ENCODE measurements around the gene DNAH3.

Gene DNAH3

GRCh38 chr16:20884240-20884556 lies 266.4 kb downstream of the DNAH3 start:
- TF ChIP-seq GABPA (IDR thresholded peaks at IDR 0.05; ENCODE audit: low read depth) (no peak), POLR2AphosphoS5 (IDR thresholded peaks at IDR 0.05; ENCODE audit: low read depth) (no peak), SPI1 (IDR thresholded peaks at IDR 0.05; ENCODE audit: borderline replicate concordance, low read depth) (no peak), CTCF (IDR thresholded peaks at IDR 0.05; ENCODE audit: insufficient read depth, low read length) (no peak)
- TF ChIP-seq, protein P1, sequence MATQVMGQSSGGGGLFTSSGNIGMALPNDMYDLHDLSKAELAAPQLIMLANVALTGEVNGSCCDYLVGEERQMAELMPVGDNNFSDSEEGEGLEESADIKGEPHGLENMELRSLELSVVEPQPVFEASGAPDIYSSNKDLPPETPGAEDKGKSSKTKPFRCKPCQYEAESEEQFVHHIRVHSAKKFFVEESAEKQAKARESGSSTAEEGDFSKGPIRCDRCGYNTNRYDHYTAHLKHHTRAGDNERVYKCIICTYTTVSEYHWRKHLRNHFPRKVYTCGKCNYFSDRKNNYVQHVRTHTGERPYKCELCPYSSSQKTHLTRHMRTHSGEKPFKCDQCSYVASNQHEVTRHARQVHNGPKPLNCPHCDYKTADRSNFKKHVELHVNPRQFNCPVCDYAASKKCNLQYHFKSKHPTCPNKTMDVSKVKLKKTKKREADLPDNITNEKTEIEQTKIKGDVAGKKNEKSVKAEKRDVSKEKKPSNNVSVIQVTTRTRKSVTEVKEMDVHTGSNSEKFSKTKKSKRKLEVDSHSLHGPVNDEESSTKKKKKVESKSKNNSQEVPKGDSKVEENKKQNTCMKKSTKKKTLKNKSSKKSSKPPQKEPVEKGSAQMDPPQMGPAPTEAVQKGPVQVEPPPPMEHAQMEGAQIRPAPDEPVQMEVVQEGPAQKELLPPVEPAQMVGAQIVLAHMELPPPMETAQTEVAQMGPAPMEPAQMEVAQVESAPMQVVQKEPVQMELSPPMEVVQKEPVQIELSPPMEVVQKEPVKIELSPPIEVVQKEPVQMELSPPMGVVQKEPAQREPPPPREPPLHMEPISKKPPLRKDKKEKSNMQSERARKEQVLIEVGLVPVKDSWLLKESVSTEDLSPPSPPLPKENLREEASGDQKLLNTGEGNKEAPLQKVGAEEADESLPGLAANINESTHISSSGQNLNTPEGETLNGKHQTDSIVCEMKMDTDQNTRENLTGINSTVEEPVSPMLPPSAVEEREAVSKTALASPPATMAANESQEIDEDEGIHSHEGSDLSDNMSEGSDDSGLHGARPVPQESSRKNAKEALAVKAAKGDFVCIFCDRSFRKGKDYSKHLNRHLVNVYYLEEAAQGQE (IDR thresholded peaks at IDR 0.05; ENCODE audit: insufficient replicate concordance, low read depth): no peak
- no peaks in the 10 kb centered on the region for H3K27me3 ChIP-seq (ENCODE audit: insufficient read depth, poor library complexity, severe bottlenecking)
- peak overlapping the region; percentile 12; the same call in 1 of the 2 replicates for H3K27ac ChIP-seq (replicated peaks)
- no peak overlapping the region for H3K4me3 ChIP-seq (replicated peaks; ENCODE audit: insufficient read depth, low read length)
- peak in 1 of 2 experiments; percentile 70 for DNase-seq (ENCODE audit: low read depth in 1 of 2, low spot score in 1 of 2)

DNA sequence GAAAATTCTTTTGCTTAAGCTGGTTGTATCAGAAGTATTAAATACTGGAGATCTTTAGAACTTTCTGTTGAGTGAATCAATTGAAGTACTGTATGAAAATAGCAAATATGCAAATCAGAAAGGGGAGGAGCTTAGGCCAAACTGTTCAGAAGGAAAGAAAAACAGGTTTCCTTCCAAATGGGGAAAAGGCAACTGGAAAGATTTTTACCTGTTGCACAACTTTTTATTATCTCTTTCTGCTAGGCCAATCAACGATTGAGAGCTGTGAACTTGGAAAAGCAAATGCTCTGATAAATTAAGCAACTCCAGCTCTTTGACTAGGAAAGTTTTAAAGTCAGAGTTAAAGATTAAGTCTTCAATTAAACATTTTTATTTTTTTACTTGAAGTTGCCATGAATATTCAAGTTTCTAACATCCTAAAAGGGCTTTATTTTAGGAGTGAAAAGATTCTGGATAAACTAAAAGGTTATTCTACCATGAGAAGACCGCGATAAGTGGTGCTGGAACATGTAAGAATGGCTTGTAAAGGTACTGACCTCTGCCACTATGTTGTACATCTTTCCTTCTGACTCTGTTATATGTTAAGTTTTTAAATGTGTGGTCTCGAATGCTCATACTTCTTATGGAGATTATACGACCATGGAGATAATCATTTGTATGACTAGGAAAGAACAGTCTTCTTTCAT lies 266.9 kb downstream of the DNAH3 start:
- Histone ChIP-seq H3K27ac (replicated peaks) (peak overlapping the region; percentile 12; the same call in 1 of the 2 replicates), H3K27me3 (ENCODE audit: insufficient read depth, poor library complexity, severe bottlenecking) (no peaks in the 10 kb centered on the region), H3K4me3 (replicated peaks; ENCODE audit: insufficient read depth, low read length) (no peak overlapping the region)
- TF ChIP-seq GABPA (IDR thresholded peaks at IDR 0.05; ENCODE audit: low read depth) (no peak), POLR2AphosphoS5 (IDR thresholded peaks at IDR 0.05; ENCODE audit: low read depth) (no peak), SPI1 (IDR thresholded peaks at IDR 0.05; ENCODE audit: borderline replicate concordance, low read depth) (no peak), CTCF (IDR thresholded peaks at IDR 0.05; ENCODE audit: insufficient read depth, low read length) (no peak)
- TF ChIP-seq, protein P1 (IDR thresholded peaks at IDR 0.05; ENCODE audit: insufficient replicate concordance, low read depth): no peak
- DNase-seq (ENCODE audit: low read depth in 1 of 2, low spot score in 1 of 2): no peak

All from HL-60 (cell line).